ENCODE results near the gene GNG8. TPM values are rescaled to one million over a fixed set of nuclear protein-coding genes. Genes with fewer than 3 reads are reported as not detected.

Gene GNG8
- total and polyA plus RNA-seq, 4 experiments from 2014 or later: not detected

DNA sequence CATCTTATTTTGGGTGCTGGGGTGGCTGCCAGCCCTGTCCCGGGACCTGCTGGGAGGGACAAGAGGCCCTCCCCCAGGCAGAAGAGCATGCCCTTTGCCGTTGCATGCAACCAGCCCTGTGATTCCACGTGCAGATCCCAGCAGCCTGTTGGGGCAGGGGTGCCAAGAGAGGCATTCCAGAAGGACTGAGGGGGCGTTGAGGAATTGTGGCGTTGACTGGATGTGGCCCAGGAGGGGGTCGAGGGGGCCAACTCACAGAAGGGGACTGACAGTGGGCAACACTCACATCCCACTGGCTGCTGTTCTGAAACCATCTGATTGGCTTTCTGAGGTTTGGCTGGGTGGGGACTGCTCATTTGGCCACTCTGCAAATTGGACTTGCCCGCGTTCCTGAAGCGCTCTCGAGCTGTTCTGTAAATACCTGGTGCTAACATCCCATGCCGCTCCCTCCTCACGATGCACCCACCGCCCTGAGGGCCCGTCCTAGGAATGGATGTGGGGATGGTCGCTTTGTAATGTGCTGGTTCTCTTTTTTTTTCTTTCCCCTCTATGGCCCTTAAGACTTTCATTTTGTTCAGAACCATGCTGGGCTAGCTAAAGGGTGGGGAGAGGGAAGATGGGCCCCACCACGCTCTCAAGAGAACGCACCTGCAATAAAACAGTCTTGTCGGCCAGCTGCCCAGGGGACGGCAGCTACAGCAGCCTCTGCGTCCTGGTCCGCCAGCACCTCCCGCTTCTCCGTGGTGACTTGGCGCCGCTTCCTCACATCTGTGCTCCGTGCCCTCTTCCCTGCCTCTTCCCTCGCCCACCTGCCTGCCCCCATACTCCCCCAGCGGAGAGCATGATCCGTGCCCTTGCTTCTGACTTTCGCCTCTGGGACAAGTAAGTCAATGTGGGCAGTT, 26.2 kb downstream of the GNG8 start:
- H3K36me3 Mint-ChIP-seq: peaks cover 35 to 52% of the 10 kb centered on the region in 2 donors
- peaks cover 40 to 81% (median 60%) of the 10 kb centered on the region in 4 donors for H3K4me1 Mint-ChIP-seq
- H3K27ac Mint-ChIP-seq: peak overlapping the region in 4 of 7 donors; percentile 30 to 83 (median 46)
- Histone ChIP-seq H3K4me1 (ENCODE audit: insufficient read depth, low read length) (peaks cover 54% of the 10 kb centered on the region), H3K9me3 (ENCODE audit: control insufficient read depth in 1 of 2, low read length in 2 of 2) (no peaks in the 10 kb centered on the region), H3K4me3 (ENCODE audit: low read length in 2 of 2) (no peak overlapping the region), H3K27ac (ENCODE audit: low read depth, low read length) (no peak overlapping the region), H3K27me3 (ENCODE audit: insufficient read depth, low read length) (no peaks in the 10 kb centered on the region), H3K36me3 (ENCODE audit: insufficient read depth, low read length) (peaks cover 49% of the 10 kb centered on the region)
- ChIA-PET POLR2A (ENCODE audit: partially characterized antibody) (interaction anchor here (4.7 to 12.4 kb wide), 2 partner anchors 9 to 52 kb away, joined by 43 to 301 read pairs; partner anchors contain the start of genes CALM3 and DACT3), CTCF (ENCODE audit: partially characterized antibody) (interaction anchor here (5.5 to 11.6 kb wide), 2 partner anchors 9 to 55 kb away, joined by 77 to 188 read pairs; partner anchors contain the start of genes CALM3 and DACT3)
- H3K9me3 Mint-ChIP-seq: peaks cover 0 to 2% (median 0%) of the 10 kb centered on the region in 8 donors
- H3K27me3 Mint-ChIP-seq: no peaks in the 10 kb centered on the region
- intact Hi-C loops (cut with micrococcal nuclease): loop anchor here (5.0 kb wide), 2 partner anchors 108 to 138 kb away; partner anchors contain the start of genes FKRP, PRKD2 and STRN4
- peak in 1 of 5 donors; percentile 25 for DNase-seq
- H3K4me3 Mint-ChIP-seq: peak overlapping the region in 1 of 8 donors; percentile 51

- Histone ChIP-seq H3K4me1 (ENCODE audit: insufficient read depth, low read length) (peaks cover 54% of the 10 kb centered on the region), H3K36me3 (ENCODE audit: insufficient read depth, low read length) (peaks cover 49% of the 10 kb centered on the region), H3K4me3 (ENCODE audit: low read length in 2 of 2) (no peak overlapping the region), H3K27ac (ENCODE audit: low read depth, low read length) (no peak overlapping the region), H3K9me3 (ENCODE audit: control insufficient read depth in 1 of 2, low read length in 2 of 2) (no peaks in the 10 kb centered on the region), H3K27me3 (ENCODE audit: insufficient read depth, low read length) (no peaks in the 10 kb centered on the region)
- ChIA-PET POLR2A (ENCODE audit: partially characterized antibody) (interaction anchor here (0.9 to 12.4 kb wide), 2 partner anchors 8 to 9 kb away, joined by 3 to 301 read pairs; partner anchors contain the start of gene CALM3), CTCF (ENCODE audit: partially characterized antibody) (interaction anchor here (4.2 kb wide), 1 partner anchor 53 kb away, joined by 16 read pairs; the partner anchor contains the start of gene DACT3)
- DNase-seq: peak in 1 of 5 donors; percentile 16
- H3K27me3 Mint-ChIP-seq: no peaks in the 10 kb centered on the region
- H3K4me3 Mint-ChIP-seq: peak overlapping the region in 2 of 8 donors; percentile 35 to 52
- peaks cover 35 to 52% of the 10 kb centered on the region in 2 donors for H3K36me3 Mint-ChIP-seq
- peak overlapping the region in 4 of 7 donors; percentile 35 to 90 (median 83) for H3K27ac Mint-ChIP-seq
- intact Hi-C loops (cut with micrococcal nuclease): no loop called here
- H3K9me3 Mint-ChIP-seq: peaks cover 0 to 2% (median 0%) of the 10 kb centered on the region in 8 donors
- peaks cover 35 to 81% (median 54%) of the 10 kb centered on the region in 4 donors for H3K4me1 Mint-ChIP-seq
Measured at GRCh38 chr19:46608581-46609345, 27.2 kb downstream of the GNG8 start.

GRCh38 chr19:46608178-46608577, 27.8 kb downstream of the GNG8 start:
- H3K4me1 Mint-ChIP-seq: peaks cover 39 to 82% (median 56%) of the 10 kb centered on the region in 4 donors
- peaks cover 58% of the 10 kb centered on the region for H3K4me1 ChIP-seq (ENCODE audit: insufficient read depth, low read length)
- H3K27me3 ChIP-seq (ENCODE audit: insufficient read depth, low read length): no peaks in the 10 kb centered on the region
- peak overlapping the region in 5 of 7 donors; percentile 13 to 80 (median 60) for H3K27ac Mint-ChIP-seq
- no peak overlapping the region for H3K4me3 Mint-ChIP-seq
- DNase-seq: no peak
- intact Hi-C loops (cut with micrococcal nuclease): no loop called here
- ChIA-PET CTCF (ENCODE audit: partially characterized antibody) (interaction anchor here (0.8 to 4.2 kb wide), 2 partner anchors 10 to 53 kb away, joined by 3 to 16 read pairs; partner anchors contain the start of gene DACT3), POLR2A (ENCODE audit: partially characterized antibody) (interaction anchor here (0.9 kb wide), 2 partner anchors 10 to 53 kb away, joined by 3 to 5 read pairs; partner anchors contain the start of gene DACT3)
- H3K4me3 ChIP-seq (ENCODE audit: low read length in 2 of 2): no peak overlapping the region
- H3K9me3 ChIP-seq (ENCODE audit: control insufficient read depth in 1 of 2, low read length in 2 of 2): no peaks in the 10 kb centered on the region
- H3K27ac ChIP-seq (ENCODE audit: low read depth, low read length): no peak overlapping the region
- no peaks in the 10 kb centered on the region for H3K27me3 Mint-ChIP-seq
- H3K36me3 ChIP-seq (ENCODE audit: insufficient read depth, low read length): peaks cover 49% of the 10 kb centered on the region
- H3K36me3 Mint-ChIP-seq: peaks cover 35 to 56% of the 10 kb centered on the region in 2 donors
- H3K9me3 Mint-ChIP-seq: peaks cover 0 to 2% (median 0%) of the 10 kb centered on the region in 8 donors

- intact Hi-C loops (cut with micrococcal nuclease): no loop called here
- H3K27me3 ChIP-seq (ENCODE audit: insufficient read depth, low read length): no peaks in the 10 kb centered on the region
- H3K36me3 ChIP-seq (ENCODE audit: insufficient read depth, low read length): peaks cover 49% of the 10 kb centered on the region
- H3K4me3 Mint-ChIP-seq: no peak overlapping the region
- H3K27ac Mint-ChIP-seq: peak overlapping the region in 1 of 7 donors; percentile 60
- H3K9me3 ChIP-seq (ENCODE audit: control insufficient read depth in 1 of 2, low read length in 2 of 2): no peaks in the 10 kb centered on the region
- H3K27ac ChIP-seq (ENCODE audit: low read depth, low read length): no peak overlapping the region
- no peak for DNase-seq
- peaks cover 61% of the 10 kb centered on the region for H3K4me1 ChIP-seq (ENCODE audit: insufficient read depth, low read length)
- CTCF ChIA-PET (ENCODE audit: partially characterized antibody): interaction anchor here (0.5 to 4.2 kb wide), 4 partner anchors 9 to 64 kb away, joined by 3 to 16 read pairs (median 5); partner anchors contain the start of gene DACT3
- H3K9me3 Mint-ChIP-seq: no peaks in the 10 kb centered on the region
- no peaks in the 10 kb centered on the region for H3K27me3 Mint-ChIP-seq
- peaks cover 40 to 85% (median 58%) of the 10 kb centered on the region in 4 donors for H3K4me1 Mint-ChIP-seq
- POLR2A ChIA-PET (ENCODE audit: partially characterized antibody): interaction anchor here (0.5 to 0.9 kb wide), 2 partner anchors 11 to 54 kb away, joined by 5 to 6 read pairs; partner anchors contain the start of gene DACT3
- H3K36me3 Mint-ChIP-seq: peaks cover 35 to 60% of the 10 kb centered on the region in 2 donors
- H3K4me3 ChIP-seq (ENCODE audit: low read length in 2 of 2): no peak overlapping the region
Measured at GRCh38 chr19:46607448-46607841, 28.6 kb downstream of the GNG8 start.

GRCh38 chr19:46606681-46607447, 29.1 kb downstream of the GNG8 start:
- Mint-ChIP-seq H3K4me1 (peaks cover 34 to 84% (median 58%) of the 10 kb centered on the region in 4 donors), H3K4me3 (no peak overlapping the region), H3K27me3 (no peaks in the 10 kb centered on the region), H3K27ac (peak overlapping the region in 3 of 7 donors; percentile 6 to 60 (median 53)), H3K9me3 (no peaks in the 10 kb centered on the region), H3K36me3 (peaks cover 35 to 64% of the 10 kb centered on the region in 2 donors)
- Histone ChIP-seq H3K4me1 (ENCODE audit: insufficient read depth, low read length) (peaks cover 58% of the 10 kb centered on the region), H3K27ac (ENCODE audit: low read depth, low read length) (no peak overlapping the region), H3K27me3 (ENCODE audit: insufficient read depth, low read length) (no peaks in the 10 kb centered on the region), H3K9me3 (ENCODE audit: control insufficient read depth in 1 of 2, low read length in 2 of 2) (no peaks in the 10 kb centered on the region), H3K36me3 (ENCODE audit: insufficient read depth, low read length) (peaks cover 49% of the 10 kb centered on the region), H3K4me3 (ENCODE audit: low read length in 2 of 2) (no peak overlapping the region)
- ChIA-PET CTCF (ENCODE audit: partially characterized antibody) (interaction anchor here (0.5 to 4.2 kb wide), 4 partner anchors 10 to 98 kb away, joined by 4 to 16 read pairs (median 5); partner anchors contain the start of gene DACT3), POLR2A (ENCODE audit: partially characterized antibody) (no interaction called here)
- DNase-seq: peak in 1 of 5 donors; percentile 20
- intact Hi-C loops (cut with micrococcal nuclease): no loop called here

DNA sequence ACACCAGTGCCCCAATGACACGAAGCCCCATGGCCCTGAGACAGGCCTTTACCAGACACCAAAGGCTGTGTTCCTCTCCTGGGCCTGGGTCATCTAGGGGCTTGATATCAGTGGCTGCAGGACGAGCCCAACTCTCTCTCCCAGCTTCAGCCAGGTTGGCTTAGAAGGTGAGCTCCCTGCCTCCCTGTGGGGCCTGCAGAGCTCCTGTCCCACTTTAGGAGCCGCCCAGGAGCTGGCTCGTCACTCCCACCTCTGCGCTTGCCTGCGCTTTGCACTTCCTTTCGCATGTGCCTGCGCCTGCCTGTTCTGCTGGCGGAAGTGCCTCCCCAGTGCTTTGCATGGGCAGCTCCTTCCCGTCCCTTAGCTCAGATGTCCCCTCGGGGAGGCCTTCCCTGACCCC, 30.0 kb downstream of the GNG8 start:
- Mint-ChIP-seq H3K27ac (peak overlapping the region in 5 of 7 donors; percentile 5 to 65 (median 52)), H3K36me3 (peaks cover 35 to 63% of the 10 kb centered on the region in 2 donors), H3K27me3 (no peaks in the 10 kb centered on the region), H3K4me3 (peak overlapping the region in 2 of 8 donors; percentile 30 to 52), H3K9me3 (no peaks in the 10 kb centered on the region), H3K4me1 (peaks cover 26 to 76% (median 53%) of the 10 kb centered on the region in 4 donors)
- H3K9me3 ChIP-seq (ENCODE audit: control insufficient read depth in 1 of 2, low read length in 2 of 2): no peaks in the 10 kb centered on the region
- H3K4me3 ChIP-seq (ENCODE audit: low read length in 2 of 2): no peak overlapping the region
- peak in 1 of 5 donors; percentile 28 for DNase-seq
- peaks cover 49% of the 10 kb centered on the region for H3K36me3 ChIP-seq (ENCODE audit: insufficient read depth, low read length)
- ChIA-PET POLR2A (ENCODE audit: partially characterized antibody) (no interaction called here), CTCF (ENCODE audit: partially characterized antibody) (interaction anchor here (0.8 to 4.2 kb wide), 4 partner anchors 9 to 99 kb away, joined by 3 to 16 read pairs (median 4); partner anchors contain the start of gene DACT3)
- H3K27me3 ChIP-seq (ENCODE audit: insufficient read depth, low read length): no peaks in the 10 kb centered on the region
- H3K27ac ChIP-seq (ENCODE audit: low read depth, low read length): no peak overlapping the region
- H3K4me1 ChIP-seq (ENCODE audit: insufficient read depth, low read length): peaks cover 49% of the 10 kb centered on the region
- intact Hi-C loops (cut with micrococcal nuclease): no loop called here

Measured in CD4-positive, alpha-beta memory T cell (primary cell).